CD4-positive, alpha-beta T cell (primary cell): ENCODE measurements around the gene ARL8A. TPM values are rescaled to one million over a fixed set of nuclear protein-coding genes. Genes with fewer than 3 reads are reported as not detected.

Experiments
- ATAC-seq: fragments of 200-7000 bp; cut with Tn5 transposase; one replicate; pipeline ENCODE4 v1.10.0; 2022; ENCODE audit warnings: mild to moderate bottlenecking; ENCODE audit not compliant: poor library complexity
- CTCF ChIA-PET: fragments of 350-600 bp; sonication (Branson Sonifier 250); formaldehyde crosslinking; loops from one replicate; lab custom pipeline; 2021; ENCODE audit warnings: antibody characterized with exemption, inconsistent platforms; lab: Charles Lee
- POLR2A ChIA-PET: fragments of 350-600 bp; sonication (Branson Sonifier 250); formaldehyde crosslinking; loops from one replicate; lab custom pipeline; 2021; ENCODE audit warnings: antibody characterized with exemption, inconsistent platforms; lab: Charles Lee
- DNase-seq, 14 experiments: peaks; one replicate each; pipeline ENCODE4 v3.0.0-alpha.2; 2013 to 2020; ENCODE audit warnings: mixed read lengths in 2 of 14
- H3K27ac ChIP-seq, 2 donors: one replicate each; pipeline versions ENCODE4 v1.5.1 to v1.7.0; 2013; ENCODE audit warnings: low read length in 2 of 2, low read depth in 1 of 2, mild to moderate bottlenecking in 1 of 2
- H3K27me3 ChIP-seq, 2 experiments: 1 replicate in 1 of 2; 2 replicates in 1 of 2; pipeline versions ENCODE4 v1.6.1 to v1.7.0; 2013; ENCODE audit warnings: low read length in 2 of 2, control low read depth in 1 of 2, mild to moderate bottlenecking in 1 of 2, moderate library complexity in 1 of 2; ENCODE audit not compliant: insufficient read depth in 2 of 2, control insufficient read depth in 1 of 2
- H3K36me3 ChIP-seq: one replicate; pipeline ENCODE4 v1.6.1; 2013; ENCODE audit warnings: low read length, control low read depth; ENCODE audit not compliant: insufficient read depth
- H3K4me1 ChIP-seq: one replicate; pipeline ENCODE4 v1.6.1; 2013; ENCODE audit warnings: low read length, control low read depth; ENCODE audit not compliant: insufficient read depth
- H3K4me3 ChIP-seq: one replicate; pipeline ENCODE4 v1.5.1; 2013; ENCODE audit warnings: mild to moderate bottlenecking, low read length, moderate library complexity
- H3K9me3 ChIP-seq, 2 experiments: 1 replicate in 1 of 2; 2 replicates in 1 of 2; pipeline versions ENCODE4 v1.6.1 to v1.7.0; 2013; ENCODE audit warnings: low read length in 2 of 2, mild to moderate bottlenecking in 2 of 2, control low read depth in 1 of 2, moderate library complexity in 1 of 2; ENCODE audit not compliant: control insufficient read depth in 1 of 2, insufficient read depth in 1 of 2
- H3K27ac Mint-ChIP-seq: one replicate; pipeline ENCODE4 v1.8.0; 2020; ENCODE audit warnings: mixed read lengths
- H3K27me3 Mint-ChIP-seq: one replicate; pipeline ENCODE4 v1.8.0; 2021; ENCODE audit warnings: mixed read lengths
- H3K36me3 Mint-ChIP-seq: one replicate; pipeline ENCODE4 v1.8.0; 2021; ENCODE audit warnings: low read depth, mixed read lengths
- H3K4me1 Mint-ChIP-seq: one replicate; pipeline ENCODE4 v1.8.0; 2021; ENCODE audit warnings: low read depth, mixed read lengths
- H3K4me3 Mint-ChIP-seq: one replicate; pipeline ENCODE4 v1.8.0; 2020; ENCODE audit warnings: mild to moderate bottlenecking, mixed read lengths
- H3K9me3 Mint-ChIP-seq: one replicate; pipeline ENCODE4 v1.8.0; 2020; ENCODE audit warnings: mixed read lengths
- intact Hi-C, 2 experiments: fragments of 100-400 bp; cut with DNase I in 1 of 2; cut with micrococcal nuclease in 1 of 2; formaldehyde crosslinking; loops; one replicate each; pipeline versions ENCODE4 v1.15.1 to v1.9.0; 2023 to 2025; cut with DNase I, micrococcal nuclease
- total RNA-seq, 174 experiments: library from RNA in 2 of 174; stranded (reverse) in 2 of 174; gene quantifications; one replicate each; pipeline ENCODE4 v1.2.3 and lab custom pipeline; 2021 to 2026
- TF ChIP-seq, protein P1 (sequence below): fragments of 200-600 bp; IDR thresholded peaks from one replicate; pipeline ENCODE4 v1.8.0; 2022; ENCODE audit warnings: antibody characterized with exemption, mild to moderate bottlenecking

The ARL8A gene
- total RNA-seq, 2 experiments from 2014 or later, result 73.5 to 73.8 TPM

DNA sequence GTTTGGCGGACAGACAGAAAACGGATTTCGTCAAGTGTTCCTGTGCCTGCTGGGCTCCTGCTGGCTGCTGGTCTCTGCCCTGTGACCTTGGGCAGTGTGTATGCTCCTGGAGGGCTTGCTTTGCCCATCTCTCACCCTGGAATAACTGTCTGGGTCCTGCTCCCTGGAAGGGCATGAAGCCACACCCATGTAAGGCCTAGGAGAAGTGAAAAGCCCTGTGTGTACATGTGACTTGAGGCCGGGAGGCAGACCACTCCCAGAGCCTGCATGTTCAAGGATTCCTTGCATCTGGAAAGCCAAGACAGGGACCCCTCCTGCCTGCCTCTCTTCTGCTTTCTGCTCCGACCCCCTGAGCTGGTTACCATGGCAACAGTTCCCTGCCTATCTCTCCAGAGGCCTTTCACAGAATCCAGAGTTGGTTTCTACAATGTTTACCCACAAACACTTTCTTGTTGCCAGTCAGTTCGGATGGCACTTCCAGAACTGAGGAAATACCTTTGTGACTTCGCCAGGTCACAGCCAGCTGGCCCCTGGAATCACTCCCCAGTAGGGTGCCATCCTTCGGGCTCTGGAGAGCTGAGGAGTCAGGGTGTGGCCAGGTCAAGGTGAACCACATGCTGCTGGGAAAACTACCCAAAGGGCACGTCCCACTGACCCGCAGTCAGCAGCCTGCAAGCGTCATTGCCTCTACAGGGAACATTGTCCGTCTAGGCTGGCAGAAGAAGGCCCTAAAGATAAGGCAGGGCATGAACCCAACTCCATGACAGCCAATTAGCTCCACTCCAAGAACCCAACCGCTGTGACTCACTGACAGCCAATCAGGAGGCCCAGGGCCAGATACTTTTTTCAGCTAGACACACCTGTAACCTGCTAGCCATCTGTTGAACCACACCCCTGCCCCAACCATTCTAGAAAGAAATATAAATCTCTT lies 36.5 kb downstream of the ARL8A start:
- Mint-ChIP-seq H3K4me3 (no peak overlapping the region), H3K27ac (no peak overlapping the region), H3K4me1 (no peaks in the 10 kb centered on the region), H3K9me3 (no peaks in the 10 kb centered on the region), H3K36me3 (no peaks in the 10 kb centered on the region), H3K27me3 (no peaks in the 10 kb centered on the region)
- no peak for ATAC-seq
- no peaks in the 10 kb centered on the region for H3K4me1 ChIP-seq
- ChIA-PET POLR2A (interaction anchor here (0.7 kb wide), 1 partner anchor 69 kb away, joined by 4 read pairs; no protein-coding TSS in a partner anchor), CTCF (no interaction called here)
- H3K36me3 ChIP-seq, result no peaks in the 10 kb centered on the region
- H3K27ac ChIP-seq, result no peak overlapping the region
- H3K27me3 ChIP-seq, result no peaks in the 10 kb centered on the region
- no peak for DNase-seq
- no peaks in the 10 kb centered on the region for H3K9me3 ChIP-seq
- TF ChIP-seq, protein P1, sequence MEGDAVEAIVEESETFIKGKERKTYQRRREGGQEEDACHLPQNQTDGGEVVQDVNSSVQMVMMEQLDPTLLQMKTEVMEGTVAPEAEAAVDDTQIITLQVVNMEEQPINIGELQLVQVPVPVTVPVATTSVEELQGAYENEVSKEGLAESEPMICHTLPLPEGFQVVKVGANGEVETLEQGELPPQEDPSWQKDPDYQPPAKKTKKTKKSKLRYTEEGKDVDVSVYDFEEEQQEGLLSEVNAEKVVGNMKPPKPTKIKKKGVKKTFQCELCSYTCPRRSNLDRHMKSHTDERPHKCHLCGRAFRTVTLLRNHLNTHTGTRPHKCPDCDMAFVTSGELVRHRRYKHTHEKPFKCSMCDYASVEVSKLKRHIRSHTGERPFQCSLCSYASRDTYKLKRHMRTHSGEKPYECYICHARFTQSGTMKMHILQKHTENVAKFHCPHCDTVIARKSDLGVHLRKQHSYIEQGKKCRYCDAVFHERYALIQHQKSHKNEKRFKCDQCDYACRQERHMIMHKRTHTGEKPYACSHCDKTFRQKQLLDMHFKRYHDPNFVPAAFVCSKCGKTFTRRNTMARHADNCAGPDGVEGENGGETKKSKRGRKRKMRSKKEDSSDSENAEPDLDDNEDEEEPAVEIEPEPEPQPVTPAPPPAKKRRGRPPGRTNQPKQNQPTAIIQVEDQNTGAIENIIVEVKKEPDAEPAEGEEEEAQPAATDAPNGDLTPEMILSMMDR, result no peak
- intact Hi-C loops, result no loop called here
- no peak overlapping the region for H3K4me3 ChIP-seq

DNA sequence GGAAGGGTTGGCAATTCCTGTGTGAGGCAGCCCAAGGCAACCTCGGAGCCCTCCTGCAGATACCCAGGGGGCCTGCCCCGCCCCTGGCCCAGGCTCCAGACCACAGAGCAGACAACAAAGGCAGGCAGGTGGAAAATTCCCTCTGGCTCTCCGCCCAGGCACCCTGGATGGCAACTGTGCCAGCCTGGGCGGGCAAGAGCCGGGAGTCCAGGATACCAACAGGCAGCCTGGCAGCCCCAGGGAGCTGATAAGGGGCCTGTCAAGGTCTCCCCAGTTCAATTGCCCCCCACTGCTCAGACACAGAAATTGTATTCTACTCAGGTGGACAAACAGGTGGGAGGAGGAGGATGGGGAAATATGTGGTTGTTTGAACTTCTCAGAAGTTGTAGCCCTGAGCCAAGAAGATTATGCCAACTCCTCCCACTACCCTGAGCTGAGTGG lies 37.2 kb downstream of the ARL8A start:
- H3K27me3 Mint-ChIP-seq, result no peaks in the 10 kb centered on the region
- no peaks in the 10 kb centered on the region for H3K36me3 Mint-ChIP-seq
- TF ChIP-seq, protein P1, result no peak
- Histone ChIP-seq H3K4me1 (no peaks in the 10 kb centered on the region), H3K27me3 (no peaks in the 10 kb centered on the region), H3K27ac (no peak overlapping the region), H3K36me3 (no peaks in the 10 kb centered on the region), H3K4me3 (no peak overlapping the region), H3K9me3 (no peaks in the 10 kb centered on the region)
- H3K27ac Mint-ChIP-seq, result no peak overlapping the region
- no peaks in the 10 kb centered on the region for H3K9me3 Mint-ChIP-seq
- ChIA-PET POLR2A (no interaction called here), CTCF (no interaction called here)
- no peak overlapping the region for H3K4me3 Mint-ChIP-seq
- intact Hi-C loops, result no loop called here
- DNase-seq (no peak), ATAC-seq (no peak)
- no peaks in the 10 kb centered on the region for H3K4me1 Mint-ChIP-seq

DNA sequence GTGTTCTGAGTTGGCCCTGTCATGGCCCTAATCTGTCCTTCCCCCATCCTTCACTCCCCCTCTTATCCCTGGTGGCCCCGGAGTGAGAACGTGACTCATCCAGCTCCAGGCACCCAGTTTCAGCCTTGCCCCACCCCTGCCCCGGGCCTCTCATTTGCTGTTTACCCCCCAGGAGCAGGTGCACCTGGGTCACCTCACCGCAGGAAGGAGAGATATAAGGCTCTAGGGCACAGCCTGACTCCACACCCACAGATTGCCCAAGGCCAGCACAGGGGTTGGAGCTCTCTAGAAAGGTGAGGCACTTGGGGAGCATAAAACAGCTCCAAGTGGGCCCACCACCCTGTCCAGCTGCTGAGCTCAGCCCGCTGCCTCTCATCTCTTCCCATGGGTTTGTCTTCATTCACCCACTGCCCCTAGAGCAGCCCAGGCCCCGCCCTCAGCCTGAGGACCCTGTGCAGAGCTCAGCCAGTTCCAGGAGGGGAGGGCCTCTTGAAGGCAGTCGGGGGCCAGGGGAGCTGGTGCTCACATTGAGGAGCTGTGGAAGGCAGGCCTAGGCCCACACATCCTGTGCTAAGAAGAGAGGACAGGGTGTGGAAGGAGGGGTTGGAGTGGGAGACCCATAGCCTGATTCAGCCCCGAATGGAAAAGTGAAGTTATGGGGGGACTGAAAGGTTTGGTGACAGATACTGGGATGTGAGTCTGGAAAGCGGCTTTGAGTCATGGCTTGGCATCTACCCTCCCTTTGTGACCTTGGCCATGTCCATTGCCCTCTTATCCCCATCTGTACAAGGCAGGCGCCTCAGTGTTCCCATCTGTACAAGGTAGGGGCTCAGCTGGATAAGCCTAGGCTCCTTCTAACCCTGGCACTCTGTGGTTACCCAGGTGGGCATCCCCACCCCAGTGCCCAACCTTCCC lies 37.9 kb downstream of the ARL8A start:
- H3K27me3 ChIP-seq, result no peaks in the 10 kb centered on the region
- Mint-ChIP-seq H3K4me3 (no peak overlapping the region), H3K27ac (no peak overlapping the region), H3K36me3 (no peaks in the 10 kb centered on the region), H3K9me3 (no peaks in the 10 kb centered on the region), H3K27me3 (no peaks in the 10 kb centered on the region), H3K4me1 (no peaks in the 10 kb centered on the region)
- intact Hi-C loops, result no loop called here
- no peak overlapping the region for H3K27ac ChIP-seq
- H3K9me3 ChIP-seq, result no peaks in the 10 kb centered on the region
- H3K4me3 ChIP-seq, result no peak overlapping the region
- ChIA-PET CTCF (no interaction called here), POLR2A (no interaction called here)
- TF ChIP-seq, protein P1, result no peak
- H3K4me1 ChIP-seq, result no peaks in the 10 kb centered on the region
- H3K36me3 ChIP-seq, result no peaks in the 10 kb centered on the region
- DNase-seq, result no peak
- no peak for ATAC-seq
